ENCODE measurements around the gene FGF22.

FGF22 gene

DNA sequence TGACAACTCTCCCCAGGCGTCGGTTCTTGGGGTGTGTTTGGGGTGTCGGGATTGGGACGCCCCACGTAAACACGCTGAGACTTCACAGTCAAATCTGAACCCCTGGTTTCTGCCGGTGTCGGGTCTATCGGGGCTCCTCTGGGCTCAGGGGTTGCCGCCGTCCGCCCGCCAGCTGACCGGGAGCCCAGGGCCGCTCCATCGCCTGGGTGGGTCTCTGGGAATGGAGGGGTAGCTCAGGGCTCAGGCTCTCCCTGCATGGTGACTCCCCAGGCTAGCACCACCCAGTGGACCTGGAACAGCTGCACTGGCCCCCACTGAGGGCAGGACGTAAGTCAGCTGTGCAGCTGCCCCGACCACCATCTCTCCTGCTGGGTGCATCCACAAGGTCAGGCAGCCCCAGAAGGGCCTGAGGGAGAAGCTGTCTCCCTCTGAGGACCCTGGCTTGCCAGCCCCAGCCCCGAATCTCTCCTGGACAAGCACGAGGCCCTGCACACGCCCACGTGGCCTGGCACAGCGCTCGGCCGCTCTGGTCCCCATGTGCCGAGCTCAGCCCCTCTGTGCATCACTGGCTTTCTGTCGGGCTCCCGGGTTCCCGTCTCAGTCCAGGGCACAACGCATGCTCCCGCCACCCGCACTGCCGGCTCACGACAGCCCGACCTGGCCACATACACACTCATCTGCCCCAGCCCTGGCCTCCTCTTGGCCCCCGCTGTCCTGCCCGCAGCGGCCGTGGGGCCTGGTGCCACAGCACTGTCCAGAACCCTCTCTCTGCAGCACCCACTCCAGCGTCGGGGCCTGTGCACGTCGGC is 17.3 kb downstream of the FGF22 start:
- peaks cover 98% of the 10 kb centered on the region for H3K79me2 ChIP-seq (ENCODE audit: low read length)
- H3K27me3 ChIP-seq (replicated peaks; ENCODE audit: insufficient read depth, low read length), result no peaks in the 10 kb centered on the region
- H3K9me2 ChIP-seq (replicated peaks; ENCODE audit: insufficient read depth, low read length), result no peaks in the 10 kb centered on the region
- H4K20me1 ChIP-seq (ENCODE audit: insufficient read depth, low read length), result peaks cover 85% of the 10 kb centered on the region
- no peak overlapping the region for H3K27ac ChIP-seq (ENCODE audit: low read length)
- TF ChIP-seq EZH2phosphoT487 (IDR thresholded peaks at IDR 0.05; ENCODE audit: low read length) (no peak), EZH2 (optimal IDR thresholded peaks at IDR 0.05; ENCODE audit: low read depth, low read length) (no peak)
- TF ChIP-seq, protein P1, sequence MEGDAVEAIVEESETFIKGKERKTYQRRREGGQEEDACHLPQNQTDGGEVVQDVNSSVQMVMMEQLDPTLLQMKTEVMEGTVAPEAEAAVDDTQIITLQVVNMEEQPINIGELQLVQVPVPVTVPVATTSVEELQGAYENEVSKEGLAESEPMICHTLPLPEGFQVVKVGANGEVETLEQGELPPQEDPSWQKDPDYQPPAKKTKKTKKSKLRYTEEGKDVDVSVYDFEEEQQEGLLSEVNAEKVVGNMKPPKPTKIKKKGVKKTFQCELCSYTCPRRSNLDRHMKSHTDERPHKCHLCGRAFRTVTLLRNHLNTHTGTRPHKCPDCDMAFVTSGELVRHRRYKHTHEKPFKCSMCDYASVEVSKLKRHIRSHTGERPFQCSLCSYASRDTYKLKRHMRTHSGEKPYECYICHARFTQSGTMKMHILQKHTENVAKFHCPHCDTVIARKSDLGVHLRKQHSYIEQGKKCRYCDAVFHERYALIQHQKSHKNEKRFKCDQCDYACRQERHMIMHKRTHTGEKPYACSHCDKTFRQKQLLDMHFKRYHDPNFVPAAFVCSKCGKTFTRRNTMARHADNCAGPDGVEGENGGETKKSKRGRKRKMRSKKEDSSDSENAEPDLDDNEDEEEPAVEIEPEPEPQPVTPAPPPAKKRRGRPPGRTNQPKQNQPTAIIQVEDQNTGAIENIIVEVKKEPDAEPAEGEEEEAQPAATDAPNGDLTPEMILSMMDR (IDR thresholded peaks at IDR 0.05; ENCODE audit: low read length), result no peak
- H3K4me1 ChIP-seq (ENCODE audit: low read length), result peaks cover 14% of the 10 kb centered on the region
- H3K4me3 ChIP-seq (ENCODE audit: low read length), result no peak overlapping the region
- no peak overlapping the region for H2AFZ ChIP-seq (ENCODE audit: low read length)
- H3K9me3 ChIP-seq (replicated peaks; ENCODE audit: insufficient read depth, low read length), result no peaks in the 10 kb centered on the region
- no peak overlapping the region for H3K9ac ChIP-seq (ENCODE audit: low read length)
- DNase-seq, result no peak
- H3K36me3 ChIP-seq (replicated peaks; ENCODE audit: insufficient read depth, low read length), result peaks cover 46% of the 10 kb centered on the region
- peaks cover 22% of the 10 kb centered on the region for H3F3A ChIP-seq (ENCODE audit: insufficient read depth, low read length)
- H3K4me2 ChIP-seq (ENCODE audit: low read depth, low read length), result no peak overlapping the region

DNA sequence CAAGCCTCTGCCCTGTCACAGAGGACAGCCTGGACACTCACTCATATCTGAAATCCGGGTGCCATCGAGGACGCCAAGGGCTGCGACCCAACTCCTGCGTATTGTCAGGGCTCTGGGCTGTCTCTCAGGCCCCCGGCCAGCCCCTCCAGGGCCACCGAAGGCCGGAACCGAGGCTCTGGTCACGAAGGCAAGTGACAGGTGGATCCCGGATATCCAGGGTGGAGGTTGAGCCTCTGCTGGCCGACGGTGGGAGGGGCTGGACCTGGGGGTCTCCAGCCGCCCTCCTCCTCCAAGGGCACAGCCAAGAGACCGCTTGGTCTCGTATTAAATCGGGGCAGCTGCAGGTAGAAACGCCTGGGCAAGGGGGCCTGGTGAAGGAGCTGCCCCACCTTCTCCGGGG is 17.9 kb downstream of the FGF22 start:
- H4K20me1 ChIP-seq (ENCODE audit: insufficient read depth, low read length), result peaks cover 79% of the 10 kb centered on the region
- H3K4me3 ChIP-seq (ENCODE audit: low read length), result no peak overlapping the region
- H3K9me2 ChIP-seq (replicated peaks; ENCODE audit: insufficient read depth, low read length), result no peaks in the 10 kb centered on the region
- TF ChIP-seq, protein P1 (IDR thresholded peaks at IDR 0.05; ENCODE audit: low read length), result no peak
- H3K4me2 ChIP-seq (ENCODE audit: low read depth, low read length), result no peak overlapping the region
- H3K9me3 ChIP-seq (replicated peaks; ENCODE audit: insufficient read depth, low read length), result no peaks in the 10 kb centered on the region
- DNase-seq, result no peak
- H3K79me2 ChIP-seq (ENCODE audit: low read length), result peaks cover 98% of the 10 kb centered on the region
- H3F3A ChIP-seq (ENCODE audit: insufficient read depth, low read length), result peaks cover 25% of the 10 kb centered on the region
- H3K4me1 ChIP-seq (ENCODE audit: low read length), result peaks cover 14% of the 10 kb centered on the region
- H3K36me3 ChIP-seq (replicated peaks; ENCODE audit: insufficient read depth, low read length), result peaks cover 40% of the 10 kb centered on the region
- no peaks in the 10 kb centered on the region for H3K27me3 ChIP-seq (replicated peaks; ENCODE audit: insufficient read depth, low read length)
- no peak overlapping the region for H3K27ac ChIP-seq (ENCODE audit: low read length)
- H2AFZ ChIP-seq (ENCODE audit: low read length), result no peak overlapping the region
- no peak overlapping the region for H3K9ac ChIP-seq (ENCODE audit: low read length)

DNA sequence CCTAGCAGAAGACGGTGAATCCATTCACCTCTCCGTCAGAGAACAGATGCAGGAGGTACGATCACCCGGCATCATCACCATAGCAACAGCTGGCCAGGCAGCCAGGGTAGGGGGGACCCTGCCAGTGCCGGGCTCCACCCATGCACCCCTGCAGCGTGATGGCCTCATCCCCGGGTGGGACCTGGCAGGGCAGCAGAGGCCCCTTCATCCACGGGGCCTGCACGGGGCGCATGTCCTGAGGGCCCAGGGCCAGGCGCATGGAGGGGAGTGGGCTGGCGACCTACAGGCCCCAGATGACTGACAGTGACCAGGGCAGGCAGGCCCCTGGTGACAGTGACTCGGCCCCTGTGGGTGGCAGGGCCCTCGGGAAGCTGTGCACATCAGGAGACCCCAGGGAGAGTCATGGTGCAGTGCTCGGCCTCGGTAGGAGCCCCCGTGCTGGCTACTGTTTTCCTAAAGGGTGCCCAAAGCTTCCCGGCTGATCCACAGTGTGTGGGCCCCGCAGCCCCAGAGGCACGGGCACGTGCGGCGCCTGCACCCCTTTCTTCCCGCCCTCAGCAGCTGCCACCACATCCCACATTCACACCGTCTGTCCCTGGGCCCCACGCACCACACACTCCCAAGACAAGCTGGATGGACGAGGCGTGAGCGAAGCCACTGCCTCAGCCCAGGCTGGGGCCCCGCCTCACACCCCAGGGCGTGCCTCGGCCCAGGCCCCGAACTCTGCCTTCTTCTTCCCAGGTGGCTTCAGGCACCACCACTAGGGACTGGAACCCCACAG is 18.6 kb downstream of the FGF22 start:
- Histone ChIP-seq H3K9me2 (replicated peaks; ENCODE audit: insufficient read depth, low read length) (no peaks in the 10 kb centered on the region), H3K79me2 (ENCODE audit: low read length) (peaks cover 95% of the 10 kb centered on the region), H3K4me1 (ENCODE audit: low read length) (peaks cover 14% of the 10 kb centered on the region), H3K36me3 (replicated peaks; ENCODE audit: insufficient read depth, low read length) (peaks cover 33% of the 10 kb centered on the region), H3K27me3 (replicated peaks; ENCODE audit: insufficient read depth, low read length) (no peaks in the 10 kb centered on the region), H3K9me3 (replicated peaks; ENCODE audit: insufficient read depth, low read length) (no peaks in the 10 kb centered on the region), H3K4me2 (ENCODE audit: low read depth, low read length) (no peak overlapping the region), H3K27ac (ENCODE audit: low read length) (no peak overlapping the region), H3F3A (ENCODE audit: insufficient read depth, low read length) (peaks cover 25% of the 10 kb centered on the region), H2AFZ (ENCODE audit: low read length) (no peak overlapping the region), H3K4me3 (ENCODE audit: low read length) (no peak overlapping the region), H4K20me1 (ENCODE audit: insufficient read depth, low read length) (peaks cover 72% of the 10 kb centered on the region), H3K9ac (ENCODE audit: low read length) (no peak overlapping the region)
- no peak for TF ChIP-seq EZH2phosphoT487 (IDR thresholded peaks at IDR 0.05; ENCODE audit: low read length)
- TF ChIP-seq EZH2 (optimal IDR thresholded peaks at IDR 0.05; ENCODE audit: low read depth, low read length), result no peak
- TF ChIP-seq, protein P1 (IDR thresholded peaks at IDR 0.05; ENCODE audit: low read length), result no peak
- DNase-seq, result no peak

Measured in MM.1S (cell line).